Central memory CD4-positive, alpha-beta T cell (primary cell): ENCODE results near the gene CABLES1.
"Not testable (repeated sequence)": the region's sequence is repeated elsewhere in the genome, so short reads cannot be mapped to it uniquely, and the experiment has no call there.

Source experiments
- DNase-seq: peaks from one replicate; pipeline ENCODE4 v3.0.0; 2022

CABLES1 gene

DNA sequence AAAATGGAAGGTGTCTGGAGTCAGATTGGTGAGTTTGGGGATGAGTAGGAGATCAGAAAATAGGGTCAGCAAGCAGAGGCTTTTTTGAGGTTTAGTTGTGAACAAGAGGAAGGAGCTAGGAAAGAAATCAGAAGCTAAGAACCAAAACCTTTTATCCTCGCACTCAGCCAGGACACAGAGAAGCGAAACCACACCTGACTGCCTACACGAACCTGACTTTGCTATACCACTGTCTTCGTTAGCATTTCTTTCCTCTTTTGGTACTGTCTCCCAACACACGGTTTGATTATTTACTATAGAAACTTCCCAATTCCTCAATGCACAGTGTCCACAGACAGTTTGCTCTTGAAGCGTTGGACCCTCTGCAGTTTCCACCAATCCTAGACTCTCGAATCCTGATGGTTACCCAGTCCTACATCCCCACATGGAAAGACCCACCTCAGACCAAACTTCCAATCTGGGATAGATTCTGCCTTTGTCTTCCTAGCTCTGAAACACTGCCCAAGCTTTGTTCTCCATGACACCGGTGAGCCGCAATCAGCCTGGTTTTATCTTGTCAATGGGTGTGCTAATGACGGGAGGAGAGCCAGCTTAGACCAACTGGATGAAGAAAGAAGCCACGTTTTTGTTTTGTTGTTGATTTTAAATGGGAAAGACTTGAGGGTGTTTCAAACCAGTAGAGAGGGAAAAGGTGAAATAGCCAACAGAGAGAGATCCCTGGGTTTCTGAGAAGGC lies 137.4 kb downstream of the CABLES1 start:
- no peak for DNase-seq

DNA sequence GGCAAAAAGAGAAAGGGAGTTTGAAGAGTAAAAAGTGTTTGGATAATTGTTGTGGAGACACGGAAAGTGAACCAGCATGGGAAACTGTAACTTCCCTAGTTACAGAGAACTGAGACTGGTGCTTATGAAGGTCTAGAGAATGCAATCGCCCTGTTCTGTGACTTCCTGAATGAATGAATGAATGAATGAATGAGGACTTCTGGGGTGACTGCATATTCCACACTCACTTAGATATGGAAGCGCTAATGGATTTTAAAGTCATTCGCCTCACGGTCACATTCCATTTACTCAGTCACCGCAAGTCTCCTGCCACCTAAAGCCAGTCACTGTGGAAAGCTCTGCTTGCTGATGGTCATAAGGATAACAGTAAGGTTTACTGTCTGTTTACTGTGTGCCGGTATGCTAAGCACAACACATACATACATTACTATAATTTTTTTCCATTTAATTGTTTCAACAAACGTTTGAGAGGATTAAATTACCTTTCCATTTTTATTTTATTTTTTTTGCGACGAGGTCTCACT lies 138.2 kb downstream of the CABLES1 start:
- DNase-seq: no peak

DNA sequence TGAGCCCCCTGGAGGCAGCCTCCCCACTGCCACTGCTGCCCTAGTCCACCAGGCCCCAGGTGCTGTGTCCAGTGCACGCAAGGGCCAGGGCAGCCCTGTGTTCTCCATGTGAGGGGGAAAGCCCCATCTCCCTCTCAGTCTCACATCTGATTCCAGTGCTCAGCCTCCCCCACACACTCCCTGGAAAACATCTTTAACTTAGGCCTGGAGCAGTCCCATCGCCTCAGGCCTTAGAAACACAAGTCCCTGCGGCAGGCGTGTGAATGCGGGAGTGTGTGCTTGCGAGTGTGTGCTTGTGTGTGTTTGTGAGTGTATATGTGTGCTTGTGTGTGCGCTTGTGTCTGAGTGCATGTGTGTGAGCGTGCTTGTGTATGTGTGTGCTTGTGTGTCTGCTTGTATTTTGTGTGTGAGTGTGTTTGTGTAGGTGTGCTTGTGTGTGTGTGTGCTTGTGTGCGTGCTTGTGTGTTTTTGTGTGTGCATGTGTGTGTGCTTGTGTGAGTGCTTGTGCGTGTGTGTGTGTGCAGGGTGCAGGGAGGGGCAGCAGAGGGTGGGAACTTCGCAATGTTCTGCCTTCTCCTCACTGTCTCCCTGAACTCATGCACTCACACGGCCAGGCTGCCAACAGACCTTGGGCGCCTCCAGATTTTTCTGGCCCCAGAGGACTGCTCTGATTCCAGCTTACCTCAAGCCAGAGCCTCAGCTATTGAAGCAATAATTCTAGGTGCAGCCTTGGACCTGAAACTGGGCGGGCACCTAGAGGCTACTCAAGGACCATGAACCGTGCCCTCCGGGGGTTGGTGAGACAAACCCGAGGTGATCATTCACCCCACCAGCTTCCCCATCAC lies 139.6 kb downstream of the CABLES1 start:
- no peak for DNase-seq

DNA sequence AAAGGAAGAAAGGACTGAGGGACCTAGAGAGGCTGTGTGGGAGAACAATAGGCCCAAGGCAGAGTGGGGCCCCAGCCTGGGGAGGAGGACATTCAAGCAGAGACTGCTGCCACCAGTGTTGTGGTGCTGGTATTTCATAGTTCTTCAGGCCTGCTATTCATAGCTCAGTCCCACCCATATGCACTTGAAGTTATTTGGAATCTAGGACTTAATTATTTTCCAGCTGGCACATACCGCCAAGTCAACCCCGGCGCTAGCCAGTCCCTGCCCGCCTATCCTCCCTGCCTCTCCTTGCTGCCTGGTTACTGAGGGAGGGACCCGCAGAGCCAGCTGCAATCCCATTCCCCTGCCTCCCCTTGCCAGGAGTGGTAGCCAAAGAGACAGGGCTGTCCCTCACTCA lies 141.2 kb downstream of the CABLES1 start:
- DNase-seq: no peak

DNA sequence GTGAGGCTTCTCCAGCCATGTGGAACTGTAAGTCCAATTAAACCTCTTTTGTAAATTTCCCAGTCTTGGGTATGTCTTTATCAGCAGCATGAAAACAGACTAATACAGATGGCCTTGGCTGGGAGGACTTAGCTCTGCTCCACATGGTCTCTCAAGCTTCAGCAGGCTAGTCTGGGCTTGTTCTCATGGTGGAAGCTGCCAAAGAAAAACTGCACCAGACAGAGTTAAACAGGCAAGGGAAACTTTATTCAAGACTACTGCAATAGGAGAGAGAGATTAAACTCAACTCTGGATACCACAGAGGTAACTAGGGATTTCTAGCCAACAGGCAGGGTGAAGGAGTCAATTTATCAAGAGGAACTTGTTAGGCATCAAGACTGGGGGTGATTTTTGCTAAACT lies 142.1 kb downstream of the CABLES1 start:
- no peak for DNase-seq

DNA sequence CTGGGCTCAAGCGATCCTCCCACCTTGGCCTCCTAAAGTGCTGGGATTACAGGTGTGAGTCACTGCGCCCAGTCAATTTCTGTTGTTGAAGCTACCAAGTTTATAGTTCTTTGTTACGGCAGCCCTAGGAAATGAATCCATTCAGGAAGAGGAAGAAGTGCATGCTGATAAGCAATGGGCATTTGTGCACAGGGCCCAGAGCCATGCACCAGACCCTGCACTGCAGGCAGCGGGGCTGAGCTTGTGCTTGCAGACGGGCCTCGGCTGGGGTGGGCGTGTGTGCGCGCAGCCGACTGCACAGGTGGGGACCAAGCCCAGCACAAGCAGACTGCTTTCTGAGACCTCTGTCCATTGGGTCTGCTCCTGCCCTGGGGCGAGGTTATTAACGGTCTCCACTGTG lies 144.6 kb downstream of the CABLES1 start:
- no peak for DNase-seq

DNA sequence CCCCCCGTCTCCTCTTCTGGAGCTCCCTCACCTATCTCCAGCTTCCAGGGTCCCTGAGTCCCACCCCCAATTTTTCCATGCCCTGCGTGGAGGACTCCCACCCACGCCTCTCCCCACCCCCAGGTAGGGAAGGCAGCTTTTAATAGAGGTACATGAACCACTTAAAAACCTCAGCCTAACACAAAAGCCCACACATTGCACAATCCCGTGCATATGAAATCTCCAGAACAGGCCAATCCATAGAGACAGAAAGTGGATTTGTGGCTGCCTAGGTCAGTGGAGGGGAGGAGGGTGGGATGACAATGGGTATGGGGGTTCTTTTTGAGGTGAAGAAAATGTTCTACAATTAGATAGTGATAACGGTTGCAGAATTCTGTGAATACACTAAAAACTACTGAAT lies 145.6 kb downstream of the CABLES1 start:
- no peak for DNase-seq

DNA sequence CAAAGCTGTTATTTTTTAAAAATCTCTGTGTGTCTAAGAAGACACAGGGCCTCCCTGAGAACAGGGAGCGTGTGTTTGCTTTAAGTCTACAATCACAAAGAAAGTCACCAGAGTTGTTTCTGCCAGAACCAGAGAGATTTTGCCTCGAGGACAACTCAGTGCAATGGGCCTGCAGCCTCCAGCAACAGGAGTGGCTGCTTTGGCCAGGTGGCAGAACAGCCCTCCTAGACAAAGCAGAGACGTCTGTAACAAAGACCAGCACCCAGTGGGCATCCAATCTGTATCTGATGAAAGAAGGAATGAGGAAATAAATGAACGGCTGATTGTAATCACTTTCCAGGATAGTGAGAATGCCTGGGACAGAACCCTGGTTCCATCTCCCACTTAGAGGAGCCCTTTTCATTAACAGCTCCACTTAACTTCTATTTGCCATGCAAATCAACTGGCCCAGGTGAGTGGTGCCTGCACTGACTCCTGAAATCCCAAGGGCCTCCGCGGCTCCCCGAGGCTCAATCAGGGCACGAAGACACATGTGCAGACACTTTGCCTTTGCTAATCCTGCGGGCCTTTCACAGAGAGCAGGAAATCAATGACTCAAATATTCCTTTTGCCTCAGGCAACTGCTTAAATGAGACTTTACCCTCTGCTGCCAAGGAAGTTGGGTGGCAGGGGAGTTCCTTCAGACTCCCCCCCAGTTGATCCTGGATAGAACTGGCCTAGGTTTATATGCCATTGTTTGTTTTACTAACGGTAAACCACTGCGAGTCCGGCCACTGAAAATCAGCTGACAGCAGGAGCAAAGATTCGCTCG lies 146.5 kb downstream of the CABLES1 start:
- DNase-seq: no peak

DNA sequence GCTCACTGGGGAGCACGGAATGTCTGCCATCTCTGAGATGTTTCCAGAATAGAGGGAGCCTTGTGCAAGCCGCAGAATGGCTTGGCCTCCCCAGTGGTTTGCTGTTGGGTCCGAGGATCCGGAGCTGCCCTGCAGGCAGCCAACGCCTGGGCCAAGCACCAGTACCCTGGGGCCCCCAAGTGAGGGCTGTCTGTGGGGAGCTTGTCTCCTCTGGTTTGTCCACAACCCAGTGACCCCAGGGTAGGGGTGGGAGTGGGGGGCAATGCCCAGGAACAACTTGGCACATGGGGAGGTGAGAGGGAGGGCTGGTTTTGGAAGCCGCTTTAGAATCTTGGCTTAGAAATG lies 147.1 kb downstream of the CABLES1 start:
- no peak for DNase-seq

DNA sequence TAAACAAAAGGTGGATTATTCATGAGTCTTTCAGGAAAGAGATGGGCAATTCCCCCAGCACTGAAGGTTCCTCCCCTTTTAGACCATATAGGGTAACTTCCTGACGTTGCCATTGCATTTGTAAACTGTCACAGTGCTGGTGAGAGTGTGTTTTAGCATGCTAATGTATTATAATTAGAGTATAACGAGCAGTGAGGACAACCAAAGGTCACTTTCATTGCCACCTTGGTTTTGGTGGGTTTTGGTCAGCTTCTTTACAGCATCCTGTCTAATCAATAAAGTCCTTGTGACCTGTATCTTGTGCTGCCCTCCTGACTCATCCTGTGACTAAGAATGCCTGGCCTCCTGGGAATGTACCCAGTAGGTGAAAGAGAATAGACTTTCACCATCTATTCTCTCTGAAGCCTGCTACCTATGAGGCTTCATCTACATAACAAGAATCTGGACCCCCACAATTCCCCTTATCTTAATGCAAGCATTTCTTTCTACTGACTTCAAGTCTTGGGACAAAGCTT lies 148.7 kb downstream of the CABLES1 start:
- DNase-seq: no peak

DNA sequence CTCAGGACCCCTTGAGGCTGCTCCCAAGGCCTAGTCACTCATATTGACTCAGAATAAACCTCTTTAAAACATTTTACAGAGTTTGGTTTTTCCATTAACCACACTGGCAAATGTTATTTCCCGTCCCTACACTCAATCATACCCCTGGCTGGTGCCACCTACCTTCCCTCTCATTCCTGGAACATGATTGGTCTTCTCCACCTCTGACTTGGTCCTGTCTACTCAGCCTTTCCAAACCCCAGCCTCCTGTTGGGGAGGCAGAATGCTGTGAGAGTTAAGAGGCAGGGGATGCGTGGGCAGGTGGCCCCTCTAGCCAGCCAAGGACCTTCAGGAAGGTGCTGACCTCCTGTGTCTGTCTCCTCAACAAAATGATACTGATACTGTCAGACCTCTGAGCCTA lies 149.3 kb downstream of the CABLES1 start:
- no peak for DNase-seq

DNA sequence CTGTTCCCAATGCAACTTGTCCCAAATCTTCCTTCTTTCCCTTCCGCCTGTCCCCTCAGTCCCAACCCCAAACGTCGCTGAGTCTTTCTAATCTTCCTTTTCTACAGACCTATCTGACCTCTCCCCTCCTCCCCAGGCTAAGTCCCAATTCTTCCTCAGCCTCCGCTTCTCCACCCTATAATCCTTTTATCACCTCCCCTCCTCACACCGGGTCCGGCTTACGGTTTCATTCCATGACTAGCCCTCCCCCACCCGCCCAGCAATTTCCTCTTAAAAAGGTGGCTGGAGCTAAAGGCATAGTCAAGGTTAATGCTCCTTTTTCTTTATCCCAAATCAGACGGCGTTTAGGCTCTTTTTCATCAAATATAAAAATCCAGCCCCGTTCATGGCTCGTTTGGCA lies 150.3 kb downstream of the CABLES1 start:
- not testable (repeated sequence) for DNase-seq

DNA sequence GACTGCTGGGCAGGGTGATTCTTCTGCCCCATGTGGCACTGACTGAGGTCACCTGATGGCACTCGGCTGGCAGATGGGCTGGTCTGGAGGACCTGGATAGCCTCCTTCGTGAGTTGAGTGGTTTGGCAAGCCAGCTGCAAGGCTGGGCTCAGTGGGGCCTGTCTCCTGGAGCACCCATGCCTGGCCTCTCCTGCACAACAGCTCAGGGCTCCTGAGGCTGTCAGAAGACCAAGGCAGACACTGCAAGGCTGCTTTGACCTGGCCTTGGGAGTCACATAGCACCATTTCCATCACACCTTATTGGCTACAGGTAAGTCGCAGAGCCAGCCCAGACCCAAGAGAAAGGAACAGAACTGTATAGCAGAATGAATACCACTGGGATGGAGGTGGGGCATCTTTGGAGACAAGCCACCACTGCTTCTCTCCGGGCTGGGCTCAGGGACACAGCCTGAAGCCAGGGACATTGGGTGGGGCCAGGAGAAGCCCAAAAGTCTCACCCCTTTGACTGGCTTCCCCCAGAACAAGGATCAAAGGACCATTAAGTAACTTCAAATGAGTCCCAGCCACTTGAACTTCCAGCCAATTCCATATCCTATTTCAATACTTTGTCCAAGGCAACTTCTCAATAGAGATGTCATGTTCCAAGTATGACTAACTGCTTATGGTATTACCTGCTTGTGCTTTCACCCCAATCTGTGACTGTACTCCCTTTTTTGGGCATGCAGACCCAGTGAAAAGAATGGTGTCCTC lies 156.3 kb downstream of the CABLES1 start:
- DNase-seq: no peak

DNA sequence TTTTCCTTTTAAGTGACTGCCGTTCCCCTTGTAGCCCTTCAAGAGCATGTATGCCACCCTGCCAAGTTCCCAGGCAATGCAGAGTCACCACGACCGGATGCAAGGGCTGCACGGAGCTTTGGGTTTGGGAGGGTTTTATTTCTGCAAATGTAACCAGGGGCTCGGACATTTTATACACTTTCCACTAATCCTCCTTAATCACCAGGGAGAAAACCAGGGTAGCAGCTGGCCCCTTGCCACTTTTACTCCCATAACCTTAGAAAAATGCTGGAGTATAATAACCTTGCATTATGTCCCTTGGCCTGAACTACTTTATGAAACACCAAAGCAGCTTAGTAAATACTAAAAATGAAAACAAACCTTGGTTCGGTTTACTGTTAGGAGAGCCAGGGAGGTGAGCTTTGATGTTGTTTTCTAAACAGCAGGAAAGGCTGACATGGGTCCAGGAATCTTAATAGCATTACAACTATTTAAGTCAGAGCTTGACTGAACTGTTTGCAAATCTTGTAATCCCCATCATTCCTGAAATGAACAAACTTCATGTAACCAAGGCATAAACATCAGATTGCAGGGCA lies 165.0 kb downstream of the CABLES1 start:
- DNase-seq: no peak

DNA sequence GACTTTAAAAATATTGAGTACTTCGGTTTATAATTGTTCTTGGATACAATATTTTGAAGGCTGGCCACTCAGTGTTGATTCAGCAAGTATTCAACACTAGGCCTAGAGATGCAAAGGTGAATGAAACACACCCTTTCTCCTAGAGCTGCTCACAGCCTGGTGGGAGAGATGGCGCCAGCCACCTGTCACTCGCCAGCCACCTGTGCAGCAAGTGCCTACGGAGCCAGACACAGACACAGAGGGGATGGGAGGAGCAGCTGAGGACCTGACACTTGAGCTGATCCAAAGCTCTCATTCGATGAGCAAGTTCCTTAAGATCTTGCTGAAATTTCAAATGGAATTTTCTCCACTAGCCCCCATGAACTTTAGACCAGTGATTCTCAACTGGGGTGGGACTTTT lies 166.7 kb downstream of the CABLES1 start:
- DNase-seq: no peak

DNA sequence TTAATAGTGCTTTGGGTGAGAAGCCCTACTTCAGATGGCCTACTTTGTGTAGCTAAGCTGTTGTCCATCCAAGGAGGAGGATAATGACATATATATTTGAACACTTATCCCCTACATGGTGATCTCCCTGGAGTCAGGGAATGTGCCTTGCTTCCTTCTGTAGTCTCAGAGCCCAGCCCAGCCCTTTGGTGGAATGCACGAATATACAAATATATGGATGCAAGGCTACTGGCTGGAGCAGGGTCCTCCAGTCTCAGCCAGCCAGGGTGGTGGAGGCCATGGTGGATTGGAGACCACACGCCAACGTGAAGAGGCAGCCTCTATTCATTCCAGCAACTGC lies 167.2 kb downstream of the CABLES1 start:
- no peak for DNase-seq

DNA sequence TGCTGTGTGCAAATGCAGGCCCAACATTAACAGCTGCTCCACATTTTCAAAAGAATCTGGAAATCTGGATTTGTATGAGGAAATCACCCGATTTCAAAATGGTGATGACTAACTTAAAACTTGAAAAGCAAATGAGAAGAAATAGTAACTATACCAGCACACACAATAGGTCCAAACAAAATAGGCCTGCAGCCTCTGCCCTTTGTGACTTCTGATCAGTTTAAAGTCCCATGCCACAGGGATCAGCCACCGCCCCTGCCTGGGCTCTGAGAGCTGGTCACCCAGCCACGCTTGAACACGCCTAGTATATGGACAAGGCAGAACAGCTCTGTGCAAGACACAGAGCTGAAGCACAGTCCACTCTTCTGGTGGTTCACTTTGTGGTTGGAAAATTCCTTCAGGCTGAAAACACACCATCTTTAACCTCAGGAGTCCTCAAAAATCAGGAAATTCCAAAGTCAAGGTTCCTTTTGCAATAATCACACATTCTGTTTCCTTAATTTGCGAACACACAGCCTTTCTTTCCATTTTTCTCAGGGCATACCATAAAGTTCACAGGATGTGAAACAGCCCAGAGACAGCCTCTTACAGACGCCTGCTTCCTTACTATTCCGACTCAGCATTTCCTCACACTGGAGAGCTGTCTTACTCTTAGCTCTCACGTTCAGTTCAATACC lies 167.7 kb downstream of the CABLES1 start:
- no peak for DNase-seq

DNA sequence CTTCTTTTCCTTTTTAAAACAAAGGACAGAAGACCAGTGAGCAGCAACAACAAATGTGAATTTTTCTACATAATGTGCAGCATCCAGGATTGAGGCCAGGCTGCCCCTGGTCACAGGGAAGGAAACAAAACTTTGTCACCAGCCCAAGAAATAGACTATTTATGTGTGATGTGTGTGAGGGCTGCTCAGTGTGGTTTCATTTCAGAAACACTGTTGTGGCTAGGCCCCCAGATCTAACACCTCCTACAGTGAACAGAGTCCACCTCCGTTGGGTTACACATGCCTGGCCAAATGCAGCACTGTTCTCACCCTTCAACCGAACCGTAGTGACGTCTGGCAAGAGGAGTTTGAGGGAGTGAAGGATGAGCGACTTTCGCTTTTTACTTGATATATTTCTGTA lies 171.5 kb downstream of the CABLES1 start:
- DNase-seq: no peak

DNA sequence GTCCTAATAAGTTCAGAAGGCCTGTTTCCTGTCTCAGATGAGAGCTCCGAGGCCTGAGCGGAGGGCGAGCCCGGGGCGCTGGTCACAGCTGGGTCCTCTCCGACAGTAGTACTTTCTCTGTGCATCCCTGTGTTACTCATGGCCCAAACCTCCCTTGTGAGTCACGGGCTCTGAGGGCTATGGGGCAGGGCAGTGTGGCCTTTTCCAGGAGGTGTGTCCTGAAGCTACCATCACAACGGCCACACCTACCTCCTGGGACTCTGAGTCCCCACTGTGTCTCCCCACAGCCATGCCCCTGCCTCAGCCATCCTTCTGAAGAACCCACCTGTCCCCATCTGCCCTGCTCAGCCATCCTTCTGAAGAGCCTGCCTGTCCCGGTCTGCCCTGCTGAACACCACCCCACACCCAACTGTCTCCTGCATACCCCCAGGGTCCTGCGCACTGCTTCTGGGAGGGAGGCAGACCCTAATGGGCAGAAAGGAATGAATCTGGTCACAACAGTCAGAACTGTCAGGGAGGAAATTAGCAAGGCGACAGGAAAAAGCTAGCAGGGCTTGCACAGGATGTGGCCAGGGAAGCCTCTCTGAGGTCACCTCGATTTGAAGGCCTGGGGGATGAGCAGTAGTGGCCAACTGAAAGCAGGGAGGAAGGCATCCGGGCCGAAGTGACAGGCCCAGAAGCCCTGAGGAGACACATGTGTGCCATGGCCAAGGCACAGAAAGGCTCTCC lies 172.4 kb downstream of the CABLES1 start:
- DNase-seq: no peak
